SK-N-SH treated with all-trans-retinoic acid at 6 μM for 48 hours (cell line): Measurements from ENCODE around the gene SPRY1.

ENCODE experiments used
- ATAC-seq: fragments of 200-7000 bp; cut with Tn5 transposase; 3 replicates; pipeline ENCODE4 v1.9.1; 2020; ENCODE audit warnings: mild to moderate bottlenecking, moderate library complexity
- ARNTL ChIP-seq: fragments of 450-650 bp; formaldehyde crosslinking; IDR thresholded peaks from 2 replicates; pipeline ENCODE4 v1.5.0; 2020; ENCODE audit warnings: low read depth, mild to moderate bottlenecking, moderate library complexity, borderline replicate concordance
- BACH2 ChIP-seq: fragments of 250-450 bp; sonication (Bioruptor Pico); IDR thresholded peaks from 2 replicates; pipeline ENCODE4 v1.9.0; 2021; ENCODE audit warnings: mild to moderate bottlenecking, borderline replicate concordance
- CREB5 ChIP-seq: fragments of 250-450 bp; sonication (Bioruptor Pico); IDR thresholded peaks from 2 replicates; pipeline ENCODE4 v1.5.1; 2020; ENCODE audit warnings: low read depth, mild to moderate bottlenecking, moderate library complexity
- CSDC2 ChIP-seq: fragments of 250-450 bp; sonication (Bioruptor Pico); IDR thresholded peaks from 2 replicates; pipeline ENCODE4 v1.5.0; 2020; ENCODE audit warnings: mild to moderate bottlenecking, moderate library complexity
- CSRNP3 ChIP-seq: fragments of 250-450 bp; sonication (Bioruptor Pico); IDR thresholded peaks from 2 replicates; pipeline ENCODE4 v1.5.1; 2021; ENCODE audit warnings: mild to moderate bottlenecking, moderate library complexity
- ESRRG ChIP-seq: fragments of 250-450 bp; sonication (Bioruptor Pico); IDR thresholded peaks from 2 replicates; pipeline ENCODE4 v1.6.1; 2021; ENCODE audit warnings: mild to moderate bottlenecking
- ISL1 ChIP-seq: fragments of 250-450 bp; sonication (Bioruptor Pico); IDR thresholded peaks from 2 replicates; pipeline ENCODE4 v2.1.2; 2022; ENCODE audit warnings: mild to moderate bottlenecking, moderate library complexity
- OSR1 ChIP-seq: fragments of 250-450 bp; sonication (Bioruptor Pico); IDR thresholded peaks from 2 replicates; pipeline ENCODE4 v1.8.0; 2022; ENCODE audit warnings: moderate library complexity, mild to moderate bottlenecking, inconsistent platforms
- PATZ1 ChIP-seq: fragments of 250-450 bp; sonication (Bioruptor Pico); IDR thresholded peaks from 2 replicates; pipeline ENCODE4 v1.8.0; 2020; ENCODE audit warnings: mild to moderate bottlenecking, moderate library complexity, borderline replicate concordance
- POU6F1 ChIP-seq: fragments of 250-450 bp; sonication (Bioruptor Pico); IDR thresholded peaks from 2 replicates; pipeline ENCODE4 v1.8.0; 2021; ENCODE audit warnings: low read depth, mild to moderate bottlenecking, moderate library complexity, borderline replicate concordance
- RARB ChIP-seq: fragments of 250-450 bp; sonication (Bioruptor Pico); IDR thresholded peaks from 2 replicates; pipeline ENCODE4 v1.8.0; 2021; ENCODE audit warnings: mild to moderate bottlenecking, moderate library complexity
- SNAI2 ChIP-seq: fragments of 250-450 bp; sonication (Bioruptor Pico); IDR thresholded peaks from 2 replicates; pipeline ENCODE4 v1.5.0; 2020; ENCODE audit warnings: mild to moderate bottlenecking, moderate library complexity
- TCF4 ChIP-seq: fragments of 250-450 bp; sonication (Bioruptor Pico); IDR thresholded peaks from 2 replicates; pipeline ENCODE4 v1.8.0; 2021; ENCODE audit warnings: mild to moderate bottlenecking, moderate library complexity, borderline replicate concordance
- TOX ChIP-seq: fragments of 250-450 bp; sonication (Bioruptor Pico); IDR thresholded peaks from 2 replicates; pipeline ENCODE4 v1.8.0; 2021; ENCODE audit warnings: mild to moderate bottlenecking, moderate library complexity, borderline replicate concordance
- ZC3H10 ChIP-seq: fragments of 250-450 bp; sonication (Bioruptor Pico); IDR thresholded peaks from 2 replicates; pipeline ENCODE4 v1.5.1; 2021; ENCODE audit warnings: mild to moderate bottlenecking, moderate library complexity
- ZFP30 ChIP-seq: fragments of 450-650 bp; formaldehyde crosslinking; IDR thresholded peaks from 2 replicates; pipeline ENCODE4 v1.5.0; 2022; ENCODE audit warnings: mild to moderate bottlenecking, moderate library complexity
- ZNF565 ChIP-seq: fragments of 450-650 bp; formaldehyde crosslinking; conservative IDR thresholded peaks from 2 replicates; pipeline ENCODE4 v1.5.0; 2020; ENCODE audit warnings: low read depth, mild to moderate bottlenecking, moderate library complexity
- ZNF70 ChIP-seq: fragments of 450-650 bp; formaldehyde crosslinking; IDR thresholded peaks from 2 replicates; pipeline ENCODE4 v1.5.0; 2020; ENCODE audit warnings: mild to moderate bottlenecking, moderate library complexity
- ZNF8 ChIP-seq: fragments of 450-650 bp; formaldehyde crosslinking; IDR thresholded peaks from 2 replicates; pipeline ENCODE4 v1.5.0; 2020; ENCODE audit warnings: mild to moderate bottlenecking, moderate library complexity

The SPRY1 gene

GRCh38 chr4:123346951-123347350 is 49.6 kb upstream of the SPRY1 start (continued):
- TF ChIP-seq CREB5 (CRISPR knock-in tag) (no peak), ARNTL (CRISPR knock-in tag) (no peak), ZC3H10 (no peak)

GRCh38 chr4:123348946-123349345 is 47.6 kb upstream of the SPRY1 start:
- TF ChIP-seq TCF4 (CRISPR knock-in tag) (no peak), ARNTL (CRISPR knock-in tag) (no peak), ISL1 (no peak), ESRRG (no peak), SNAI2 (CRISPR knock-in tag) (no peak), CSDC2 (CRISPR knock-in tag) (no peak), ZC3H10 (no peak), CSRNP3 (CRISPR knock-in tag) (no peak)
- ATAC-seq: no peak

- TF ChIP-seq CSDC2 (CRISPR knock-in tag): no peak
- no peak for TF ChIP-seq ZNF565
- TF ChIP-seq ZNF70 (CRISPR knock-in tag): no peak
- no peak for TF ChIP-seq TOX
- TF ChIP-seq ESRRG: no peak
- TF ChIP-seq CSRNP3 (CRISPR knock-in tag): no peak
- TF ChIP-seq ZNF8 (CRISPR knock-in tag): no peak
- no peak for TF ChIP-seq ARNTL (CRISPR knock-in tag)
- ATAC-seq: no peak
These were observed 47.0 kb upstream of the SPRY1 start for GRCh38 chr4:123349421-123350190.

GRCh38 chr4:123350191-123350544 is 46.4 kb upstream of the SPRY1 start:
- no peak for ATAC-seq
- TF ChIP-seq ZFP30 (no peak), CSDC2 (CRISPR knock-in tag) (no peak), ISL1 (no peak), BACH2 (CRISPR knock-in tag) (no peak), PATZ1 (CRISPR knock-in tag) (no peak), ESRRG (no peak), SNAI2 (CRISPR knock-in tag) (no peak), CSRNP3 (CRISPR knock-in tag) (no peak)

GRCh38 chr4:123350726-123351125 is 45.9 kb upstream of the SPRY1 start:
- ATAC-seq: no peak
- TF ChIP-seq ISL1: no peak
- no peak for TF ChIP-seq ZNF70 (CRISPR knock-in tag)
- no peak for TF ChIP-seq ZFP30
- no peak for TF ChIP-seq POU6F1
- TF ChIP-seq RARB (CRISPR knock-in tag): no peak
- TF ChIP-seq CREB5 (CRISPR knock-in tag): no peak
- no peak for TF ChIP-seq TCF4 (CRISPR knock-in tag)
- no peak for TF ChIP-seq PATZ1 (CRISPR knock-in tag)
- no peak for TF ChIP-seq SNAI2 (CRISPR knock-in tag)
- no peak for TF ChIP-seq ZC3H10
- no peak for TF ChIP-seq ESRRG
- TF ChIP-seq ARNTL (CRISPR knock-in tag): no peak
- TF ChIP-seq OSR1 (CRISPR knock-in tag): no peak
- TF ChIP-seq BACH2 (CRISPR knock-in tag): no peak
